OCI-LY1 (cell line): ENCODE measurements around the gene CA5A.

Source experiments
- EZH2 ChIP-seq: fragments of 200-600 bp; sonication (generic), shearing (Covaris generic); IDR thresholded peaks from 2 replicates; pipeline ENCODE4 v1.8.0; 2017; ENCODE audit warnings: borderline replicate concordance, mixed run types, mild to moderate bottlenecking, antibody characterized with exemption, low read length, moderate library complexity, mixed read lengths
- TF ChIP-seq, protein P1 (sequence below): fragments of 200-600 bp; sonication (generic), shearing (Covaris generic); IDR thresholded peaks from 2 replicates; pipeline ENCODE4 v1.5.1; 2017; ENCODE audit warnings: mild to moderate bottlenecking, antibody characterized with exemption, low read length, moderate library complexity, mixed read lengths

DNA sequence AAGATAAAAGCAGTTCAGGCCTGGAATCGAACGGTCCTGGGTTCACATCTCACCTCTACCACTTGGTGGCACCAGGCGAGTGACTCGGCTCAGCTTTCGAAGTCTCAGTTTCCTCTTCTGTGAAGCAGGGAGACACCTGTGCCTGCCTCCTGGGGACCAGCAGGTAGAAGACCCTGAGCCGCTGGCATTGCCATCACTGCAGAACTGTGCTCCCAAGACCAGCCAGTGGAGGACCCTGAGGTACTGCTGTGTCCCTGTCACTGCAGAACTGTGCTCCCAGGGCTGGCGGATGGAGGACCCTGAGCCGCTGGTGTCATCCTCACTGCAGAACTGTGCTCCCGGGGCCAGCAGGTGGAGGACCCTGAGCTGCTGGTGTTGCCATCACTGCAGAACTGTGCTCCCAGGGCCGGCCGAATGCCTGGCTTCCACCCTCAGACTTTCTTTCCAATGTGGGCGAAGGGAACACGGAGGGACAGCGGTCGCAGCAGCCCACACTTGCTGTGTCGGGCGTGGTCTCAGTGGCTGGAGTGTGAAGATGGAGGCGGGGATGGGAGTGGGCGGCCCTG, 58.3 kb downstream of the CA5A start:
- TF ChIP-seq, protein P1, sequence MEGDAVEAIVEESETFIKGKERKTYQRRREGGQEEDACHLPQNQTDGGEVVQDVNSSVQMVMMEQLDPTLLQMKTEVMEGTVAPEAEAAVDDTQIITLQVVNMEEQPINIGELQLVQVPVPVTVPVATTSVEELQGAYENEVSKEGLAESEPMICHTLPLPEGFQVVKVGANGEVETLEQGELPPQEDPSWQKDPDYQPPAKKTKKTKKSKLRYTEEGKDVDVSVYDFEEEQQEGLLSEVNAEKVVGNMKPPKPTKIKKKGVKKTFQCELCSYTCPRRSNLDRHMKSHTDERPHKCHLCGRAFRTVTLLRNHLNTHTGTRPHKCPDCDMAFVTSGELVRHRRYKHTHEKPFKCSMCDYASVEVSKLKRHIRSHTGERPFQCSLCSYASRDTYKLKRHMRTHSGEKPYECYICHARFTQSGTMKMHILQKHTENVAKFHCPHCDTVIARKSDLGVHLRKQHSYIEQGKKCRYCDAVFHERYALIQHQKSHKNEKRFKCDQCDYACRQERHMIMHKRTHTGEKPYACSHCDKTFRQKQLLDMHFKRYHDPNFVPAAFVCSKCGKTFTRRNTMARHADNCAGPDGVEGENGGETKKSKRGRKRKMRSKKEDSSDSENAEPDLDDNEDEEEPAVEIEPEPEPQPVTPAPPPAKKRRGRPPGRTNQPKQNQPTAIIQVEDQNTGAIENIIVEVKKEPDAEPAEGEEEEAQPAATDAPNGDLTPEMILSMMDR: peak; percentile 59
- no peak for TF ChIP-seq EZH2
